ENCODE data around the gene TSPEAR.

TSPEAR gene

DNA sequence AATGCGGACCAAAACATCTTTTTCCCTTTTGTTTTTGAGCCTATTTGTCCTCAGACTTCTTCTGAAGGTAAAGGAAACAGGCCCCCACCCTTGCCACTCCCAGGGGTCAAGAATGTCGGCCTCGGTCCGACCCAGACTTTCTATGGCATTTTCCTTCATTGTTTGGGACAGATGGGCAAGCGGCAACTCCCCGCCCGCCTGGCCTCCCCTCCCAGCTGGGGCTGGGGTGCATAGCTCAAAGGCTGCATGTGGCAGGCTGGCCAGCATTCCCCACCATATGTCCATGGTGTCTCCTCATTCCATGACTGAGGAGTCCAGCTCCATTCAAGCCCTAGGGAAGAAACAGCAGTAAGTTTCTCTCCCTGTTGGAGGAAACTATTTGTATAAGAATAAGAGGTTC, 29.4 kb upstream of the TSPEAR start:
- DNase-seq (ENCODE audit: low spot score) = no peak

DNA sequence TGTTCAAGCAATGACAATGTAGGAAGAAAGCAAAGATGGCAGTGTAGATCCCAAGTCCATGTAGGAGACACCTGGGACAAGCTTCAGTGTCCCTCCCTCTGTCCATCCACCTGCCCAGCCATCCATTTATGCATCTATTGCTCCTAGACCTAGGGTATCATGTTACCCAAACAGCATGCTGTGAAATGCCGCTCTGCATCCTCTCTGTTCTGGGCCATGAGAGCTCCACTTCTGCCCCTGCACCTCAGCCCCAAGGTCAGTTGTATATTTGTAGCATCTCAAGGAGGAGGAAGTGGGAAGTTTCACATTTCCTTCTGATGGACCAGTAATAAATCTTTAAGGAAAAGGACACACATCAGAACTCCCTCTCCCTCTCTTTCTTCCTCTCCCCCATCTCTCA, 27.9 kb upstream of the TSPEAR start:
- DNase-seq (ENCODE audit: low spot score) = no peak

DNA sequence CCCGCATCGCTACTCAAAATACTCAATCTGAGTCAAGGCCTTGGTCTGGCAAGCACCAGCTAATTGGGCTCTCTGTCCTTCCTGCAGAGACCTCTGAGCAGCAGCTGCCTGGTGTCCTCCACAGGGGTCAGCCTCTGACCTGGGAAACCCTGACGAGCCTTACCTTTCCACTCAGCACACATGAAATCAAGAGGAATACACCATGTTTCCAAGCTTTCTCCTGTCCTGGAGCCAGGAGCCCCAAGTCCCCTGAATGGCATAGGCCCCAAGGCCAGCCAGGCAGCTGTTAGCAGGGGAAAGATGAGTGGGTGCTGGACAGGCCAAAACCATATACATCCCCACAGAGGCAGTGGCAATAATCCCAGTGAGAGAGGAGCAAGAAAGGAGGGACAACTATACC, 27.2 kb upstream of the TSPEAR start:
- no peak for DNase-seq (ENCODE audit: low spot score)

DNA sequence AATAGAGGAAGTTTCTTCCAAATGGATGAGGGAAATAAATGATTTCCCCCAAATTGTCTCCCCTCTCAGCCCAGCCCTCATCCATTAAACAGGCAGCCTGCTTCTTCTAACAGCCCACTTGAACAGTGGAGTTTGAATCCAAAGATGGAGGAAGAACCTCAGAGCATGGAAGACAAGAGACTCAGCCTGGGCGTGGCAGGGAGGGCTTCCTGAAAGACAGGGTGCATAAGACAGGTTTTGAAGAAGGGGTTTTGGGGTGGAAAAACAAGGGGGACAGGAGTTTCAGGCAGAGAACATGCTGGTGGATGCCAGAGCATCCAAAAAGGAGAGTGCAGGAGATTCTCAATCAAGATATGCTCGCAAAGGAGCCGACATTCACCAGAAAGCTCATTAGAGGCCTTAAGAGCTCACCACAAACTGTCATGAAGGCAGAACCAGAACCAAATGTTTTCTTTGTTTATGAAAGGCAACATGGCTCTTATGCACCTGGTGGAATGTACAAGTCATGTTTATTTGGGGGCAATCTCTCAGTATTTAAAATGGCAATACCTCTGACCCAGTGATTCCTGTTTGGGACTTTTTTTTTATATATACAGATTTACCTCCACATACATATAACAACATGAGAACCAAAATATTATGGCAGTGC, 26.5 kb upstream of the TSPEAR start:
- no peak for DNase-seq (ENCODE audit: low spot score)

DNA sequence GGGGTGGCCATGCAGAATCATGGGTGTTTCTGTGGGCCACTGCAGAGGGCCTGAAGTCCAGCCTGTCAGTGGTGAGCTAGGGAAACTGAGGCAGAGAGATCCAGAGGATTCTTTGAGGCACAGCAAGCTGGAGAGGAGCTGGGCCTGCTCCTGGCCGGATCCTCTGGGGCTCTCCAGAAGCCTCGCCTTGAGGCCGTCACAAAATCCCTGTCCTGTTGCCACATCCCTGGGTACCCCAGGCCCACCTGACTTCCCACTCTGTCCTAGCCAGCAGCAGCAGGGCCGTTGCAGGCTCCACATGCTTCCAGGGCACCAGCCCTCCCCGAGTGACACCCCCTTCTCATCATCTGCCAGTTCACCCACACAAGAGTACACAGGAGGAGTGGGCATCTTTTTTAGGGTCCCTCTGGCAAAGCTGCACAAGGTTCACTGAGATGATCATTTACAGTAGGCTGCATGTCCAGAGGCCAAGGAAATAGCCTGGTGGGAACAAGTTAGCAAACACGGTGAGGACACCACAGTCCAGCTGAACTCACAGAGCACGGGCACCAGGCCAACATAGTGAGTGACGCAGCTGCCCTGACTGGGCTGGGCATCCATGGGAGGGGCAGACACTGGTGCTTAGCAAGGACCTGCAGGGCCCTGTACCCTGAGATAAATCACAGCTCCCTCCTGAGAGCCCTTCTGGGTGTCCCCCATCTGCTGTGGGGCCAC, 25.1 kb upstream of the TSPEAR start:
- no peak for DNase-seq (ENCODE audit: low spot score)

DNA sequence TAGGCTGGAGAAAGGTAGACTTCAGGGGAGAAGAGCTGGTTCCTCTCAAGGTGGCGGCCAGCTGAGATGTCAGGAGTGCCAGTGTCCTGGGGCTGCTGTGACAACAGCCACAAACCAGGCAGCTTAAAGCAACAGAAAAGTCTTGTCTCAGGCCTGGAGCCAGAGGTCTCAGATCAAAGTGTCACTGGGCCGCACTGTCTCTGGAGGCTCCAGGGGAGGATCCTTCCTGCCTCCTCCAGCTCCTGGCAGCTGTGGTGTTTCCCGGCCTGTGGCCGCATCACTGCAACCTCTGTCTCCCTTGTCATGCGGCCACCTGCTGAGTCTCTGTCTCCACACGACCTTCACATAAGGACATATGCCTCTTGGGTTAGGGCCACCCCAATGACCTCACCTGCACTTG, 24.4 kb upstream of the TSPEAR start:
- no peak for DNase-seq (ENCODE audit: low spot score)

DNA sequence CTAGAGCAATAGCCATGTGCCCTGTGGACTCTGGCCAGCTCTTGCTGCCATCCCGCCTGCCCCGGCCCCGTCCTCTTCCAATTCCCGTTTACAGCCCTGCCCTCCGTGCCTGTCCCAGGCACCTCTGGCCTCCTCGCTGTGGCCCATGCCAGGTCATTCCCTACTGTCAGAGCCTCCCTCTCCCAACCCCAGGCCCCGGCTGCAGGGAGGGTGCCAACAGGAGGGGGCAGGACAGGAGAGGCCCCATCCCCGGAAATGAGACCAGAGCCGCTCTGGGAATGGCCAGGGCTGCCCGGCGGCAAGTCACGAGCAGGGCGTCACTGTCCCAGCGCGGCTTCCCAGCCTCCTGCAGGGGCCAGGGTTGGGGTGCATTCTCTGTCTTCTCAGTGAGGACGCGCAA, 23.5 kb upstream of the TSPEAR start:
- no peak for DNase-seq (ENCODE audit: low spot score)

DNA sequence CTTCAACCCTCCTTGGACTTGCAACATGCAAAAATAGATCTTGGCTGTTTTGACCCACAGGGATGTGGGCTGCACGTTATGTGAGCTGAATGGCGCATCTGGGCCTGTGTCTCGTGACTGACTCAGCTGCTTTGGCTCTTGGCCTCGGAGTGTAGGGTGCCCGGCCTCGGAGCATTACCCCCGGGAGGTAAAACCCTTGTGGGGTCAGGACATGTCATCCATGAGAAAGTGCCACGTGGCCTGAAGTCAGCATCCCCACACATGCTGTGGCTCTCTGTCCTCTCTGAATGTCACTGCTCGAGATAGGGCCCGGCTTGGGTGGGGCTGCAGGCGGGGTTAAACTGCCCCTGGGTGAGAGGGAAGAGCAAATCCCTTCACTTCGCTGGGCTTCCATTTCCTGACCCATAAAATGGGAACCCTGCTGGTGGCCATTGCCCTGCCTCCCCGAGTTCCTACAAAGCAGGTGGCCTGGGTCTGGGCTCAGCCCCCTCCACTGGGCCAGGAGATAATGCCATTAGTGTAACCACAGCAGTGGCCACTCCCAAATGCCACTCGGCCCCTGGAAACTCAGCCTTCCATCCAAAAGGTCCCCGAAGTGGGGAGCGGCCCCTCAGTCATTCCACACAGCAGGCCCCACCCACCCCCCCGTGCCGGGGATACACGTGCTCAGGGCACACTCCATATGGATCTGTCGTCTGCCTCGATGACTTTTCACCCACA, 22.8 kb upstream of the TSPEAR start:
- no peak for DNase-seq (ENCODE audit: low spot score)

DNA sequence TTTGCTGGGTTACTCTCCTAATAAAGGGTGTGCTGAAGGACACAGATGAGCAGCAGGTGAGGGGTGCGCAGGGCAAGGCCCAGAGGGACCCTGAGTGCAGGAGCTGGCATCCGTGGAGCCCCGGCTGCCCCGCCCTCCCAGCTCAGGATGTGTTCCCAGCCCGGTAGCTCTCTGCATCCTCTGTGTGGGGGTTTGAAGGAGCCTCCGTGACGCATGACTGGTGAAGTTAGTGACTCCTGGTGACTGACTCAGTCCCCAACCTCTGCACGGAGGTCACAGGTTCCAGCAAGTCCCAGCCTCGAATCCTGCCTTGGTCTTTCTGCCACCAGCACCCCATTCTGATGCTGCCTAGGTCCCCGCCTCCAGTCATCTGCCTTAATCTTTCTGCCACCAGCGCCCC, 21.6 kb upstream of the TSPEAR start:
- DNase-seq (ENCODE audit: low spot score) = no peak

DNA sequence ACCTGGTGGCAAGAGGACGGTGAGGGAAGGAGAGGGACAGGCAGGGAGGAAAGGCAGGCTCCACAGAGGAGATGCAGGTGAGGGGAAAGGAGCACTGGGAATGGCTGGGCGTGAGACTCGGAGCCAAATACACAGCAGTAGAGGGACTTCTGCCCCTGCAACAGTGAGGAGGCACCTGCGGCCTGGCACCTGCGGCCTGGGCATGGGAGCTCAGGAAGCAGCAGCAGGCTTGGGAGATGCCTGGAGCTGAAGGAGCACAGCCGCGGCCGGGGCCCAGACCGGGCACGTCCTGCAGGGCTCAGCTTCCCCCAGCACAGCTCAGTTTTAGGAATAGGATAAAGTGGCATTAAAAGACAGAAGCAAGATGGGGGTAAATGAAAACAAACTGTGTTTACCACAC, 20.9 kb upstream of the TSPEAR start:
- no peak for DNase-seq (ENCODE audit: low spot score)

DNA sequence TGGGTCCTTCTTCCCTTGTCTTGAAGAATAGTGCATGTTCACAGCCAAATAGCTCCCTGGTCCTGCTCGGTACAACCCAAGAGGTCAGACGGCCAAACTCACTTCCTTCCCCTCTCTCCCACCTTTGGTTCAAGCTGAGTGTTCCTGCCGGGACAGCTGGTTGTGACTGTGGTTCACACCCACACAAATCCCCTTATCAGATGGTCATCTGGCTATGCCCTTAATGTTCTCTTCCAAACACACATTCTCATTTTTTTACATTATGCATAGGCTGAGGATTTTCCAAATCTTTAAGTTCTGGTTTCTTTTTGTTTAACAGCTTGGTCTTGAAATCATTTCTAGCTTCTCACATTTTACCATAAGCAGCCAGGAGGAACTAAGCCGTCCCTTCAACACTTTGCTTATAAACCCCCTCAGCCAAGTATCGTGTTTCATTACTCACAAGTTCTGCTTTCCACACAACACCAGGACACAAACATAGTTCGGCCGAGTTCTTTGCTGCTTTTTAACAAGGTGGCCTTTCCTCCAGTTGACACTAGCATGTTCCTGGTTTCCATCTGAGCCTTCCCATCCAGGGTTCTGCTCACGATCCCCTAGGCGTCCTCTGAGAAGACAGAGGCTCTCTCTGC, 19.7 kb upstream of the TSPEAR start:
- DNase-seq (ENCODE audit: low spot score) = no peak

DNA sequence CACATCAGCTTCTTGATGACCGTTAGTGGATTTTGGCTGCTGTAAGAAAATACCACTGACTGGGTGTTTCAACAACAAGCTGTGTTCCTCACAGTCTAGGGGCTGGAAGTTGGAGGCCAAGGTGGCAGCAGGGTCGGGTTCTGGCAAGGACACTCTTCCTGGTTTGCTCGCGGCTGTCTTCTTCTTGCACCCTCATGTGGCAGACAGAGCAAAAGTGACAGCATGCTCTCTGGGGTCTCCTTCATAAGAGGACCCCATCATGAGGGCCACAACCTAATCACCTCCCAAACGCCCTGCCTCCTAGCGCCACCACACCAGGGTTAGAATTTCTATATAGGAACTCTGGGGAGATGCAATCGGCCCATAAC, 18.6 kb upstream of the TSPEAR start:
- DNase-seq (ENCODE audit: low spot score) = no peak

DNA sequence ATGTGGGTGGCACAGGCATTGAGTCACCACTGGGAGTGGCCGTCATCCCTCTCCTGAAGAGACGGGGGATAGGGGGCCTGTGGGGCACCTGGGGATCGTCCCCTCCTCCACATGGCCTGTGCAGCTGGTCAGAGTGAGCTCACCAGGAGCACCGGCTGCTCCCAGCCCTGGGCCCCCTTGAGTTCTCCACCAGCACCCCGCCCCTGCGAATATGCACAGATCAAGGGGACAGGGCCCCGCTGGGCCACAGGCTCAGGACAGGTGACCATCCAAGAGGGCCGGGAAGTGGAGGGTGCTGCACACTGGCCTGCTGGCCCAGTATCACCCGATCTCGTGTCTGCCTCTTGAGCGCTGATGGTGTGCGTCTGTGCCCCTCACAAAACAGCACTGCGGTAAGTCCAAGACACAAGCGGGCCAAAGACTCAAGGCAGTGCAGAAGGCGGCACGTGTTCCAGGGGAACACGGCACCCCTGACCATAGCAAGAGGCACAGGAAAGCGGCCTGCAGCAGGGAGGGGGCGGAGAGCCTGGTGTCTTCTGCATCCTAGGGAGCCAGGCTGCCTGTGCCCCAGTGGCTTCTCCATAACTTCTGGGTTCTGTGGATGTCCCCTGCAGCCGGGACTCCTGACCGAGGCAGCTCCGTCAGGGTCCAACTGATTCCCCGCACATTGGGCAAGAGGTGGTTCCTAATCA, 18.1 kb upstream of the TSPEAR start:
- no peak for DNase-seq (ENCODE audit: low spot score)

DNA sequence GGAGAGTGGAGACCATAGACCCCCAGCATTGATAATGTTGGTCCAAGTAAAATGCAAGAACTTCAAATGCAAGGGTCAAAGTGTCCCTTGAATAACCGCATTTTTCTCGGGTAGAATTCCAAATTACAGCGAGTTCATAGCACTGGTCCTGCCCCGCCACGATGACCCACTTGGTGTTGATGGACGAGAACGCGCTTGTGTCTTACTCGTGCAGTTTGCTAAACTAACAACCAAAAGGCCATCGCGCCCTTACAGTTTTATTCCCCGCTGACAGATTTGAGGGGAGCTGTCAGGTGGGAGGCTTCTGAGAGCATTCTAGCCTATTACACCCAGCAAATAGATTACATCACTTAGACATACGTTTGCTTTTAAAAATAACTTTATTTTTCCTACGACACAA, 17.3 kb upstream of the TSPEAR start:
- DNase-seq (ENCODE audit: low spot score) = no peak

DNA sequence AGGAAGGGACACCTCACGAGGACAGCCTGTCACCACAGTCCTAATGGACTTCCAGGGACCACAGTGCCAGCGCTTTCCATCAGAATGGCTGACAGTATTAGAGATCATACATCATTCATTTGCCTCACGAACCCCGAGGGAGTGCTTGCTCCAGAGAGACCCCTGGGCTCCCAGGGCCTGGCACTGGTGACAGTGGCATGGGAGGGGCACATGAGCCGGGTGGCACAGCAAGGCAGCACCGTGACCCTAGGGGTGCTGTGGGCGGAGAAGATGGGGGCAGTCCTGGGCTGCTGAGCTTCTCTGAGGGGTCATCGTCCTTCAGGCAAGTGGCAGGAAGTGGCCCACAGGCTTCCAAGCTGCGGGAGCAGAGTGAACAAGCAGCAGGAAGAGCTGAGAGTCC, 16.4 kb upstream of the TSPEAR start:
- no peak for DNase-seq (ENCODE audit: low spot score)

DNA sequence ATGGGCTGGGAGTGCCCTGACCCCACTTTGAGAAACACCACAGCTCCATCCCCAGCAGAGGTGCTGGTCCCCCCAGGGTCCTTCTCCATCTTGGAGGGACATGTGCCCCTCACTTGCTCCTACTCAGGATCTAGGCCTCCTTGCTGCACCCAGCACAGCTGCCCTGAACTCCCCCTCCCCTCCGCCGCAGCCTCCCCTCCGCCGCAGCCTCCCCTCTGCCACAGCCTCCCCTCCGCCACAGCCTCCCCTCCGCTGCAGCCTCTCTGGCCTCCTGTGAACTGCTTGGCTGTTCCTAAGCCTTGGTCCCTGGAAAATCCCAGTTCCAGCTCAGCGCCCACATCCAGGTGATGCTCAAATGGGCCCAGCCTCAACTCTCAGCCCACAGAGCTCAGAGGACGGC, 15.9 kb upstream of the TSPEAR start:
- no peak for DNase-seq (ENCODE audit: low spot score)

DNA sequence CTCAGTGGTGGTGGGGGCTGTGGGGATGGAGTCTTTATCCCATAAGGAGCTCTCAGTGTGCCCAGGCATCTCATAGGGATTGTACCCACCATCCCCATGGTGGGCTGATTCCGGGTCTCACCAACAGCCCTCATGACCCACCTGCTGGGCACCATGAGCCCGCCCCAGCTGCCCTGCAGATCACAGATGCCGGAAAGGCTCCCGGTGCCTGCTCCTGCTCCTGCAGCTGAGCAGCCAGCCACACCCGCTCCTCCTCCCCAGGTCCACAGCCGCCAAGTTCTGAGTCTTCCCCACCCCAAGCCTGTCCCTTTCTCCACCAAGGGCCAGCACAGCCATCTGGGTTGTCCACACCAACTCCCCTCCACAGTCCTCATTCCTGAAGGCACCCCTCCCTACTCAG, 15.5 kb upstream of the TSPEAR start:
- DNase-seq (ENCODE audit: low spot score) = no peak

DNA sequence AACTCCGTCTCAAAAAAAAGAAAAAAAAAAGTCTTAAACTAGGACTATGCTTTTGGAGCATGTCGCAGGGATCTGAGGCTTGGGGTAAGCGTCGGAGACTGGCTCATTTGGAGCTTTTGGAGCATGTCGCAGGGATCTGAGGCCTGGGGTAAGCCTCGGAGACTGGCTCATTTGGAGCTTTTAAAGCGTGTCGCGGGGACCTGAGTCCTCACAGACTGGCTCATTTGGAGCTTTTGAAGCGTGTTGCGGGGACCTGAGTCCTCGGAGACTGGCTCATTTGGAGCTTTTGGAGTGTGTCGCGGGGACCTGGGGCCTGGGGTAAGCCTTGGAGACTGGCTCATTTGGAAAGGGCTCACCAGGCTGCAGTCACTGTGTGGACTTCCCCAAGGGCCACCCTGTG, 13.6 kb upstream of the TSPEAR start:
- no peak for DNase-seq (ENCODE audit: low spot score)

DNA sequence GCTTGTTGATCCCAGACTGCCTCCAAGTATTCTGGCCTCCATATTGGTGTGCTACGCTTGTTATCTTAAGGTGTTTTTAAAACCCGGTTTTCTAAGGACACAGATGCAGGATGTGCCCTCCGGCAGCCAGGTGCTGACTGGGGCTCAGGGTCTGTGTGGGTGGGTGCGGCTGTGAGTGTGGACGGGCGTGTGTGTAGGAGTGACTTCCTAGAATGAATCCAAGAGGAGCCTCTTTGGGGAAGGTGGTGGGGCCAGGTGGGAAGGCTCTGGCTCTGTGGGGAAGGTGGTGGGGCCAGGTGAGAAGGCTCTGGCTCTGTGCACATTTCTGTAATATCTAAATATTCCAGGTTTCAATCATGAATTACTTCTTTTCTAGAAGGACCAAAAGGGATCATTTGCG, 12.8 kb upstream of the TSPEAR start:
- DNase-seq (ENCODE audit: low spot score) = no peak

DNA sequence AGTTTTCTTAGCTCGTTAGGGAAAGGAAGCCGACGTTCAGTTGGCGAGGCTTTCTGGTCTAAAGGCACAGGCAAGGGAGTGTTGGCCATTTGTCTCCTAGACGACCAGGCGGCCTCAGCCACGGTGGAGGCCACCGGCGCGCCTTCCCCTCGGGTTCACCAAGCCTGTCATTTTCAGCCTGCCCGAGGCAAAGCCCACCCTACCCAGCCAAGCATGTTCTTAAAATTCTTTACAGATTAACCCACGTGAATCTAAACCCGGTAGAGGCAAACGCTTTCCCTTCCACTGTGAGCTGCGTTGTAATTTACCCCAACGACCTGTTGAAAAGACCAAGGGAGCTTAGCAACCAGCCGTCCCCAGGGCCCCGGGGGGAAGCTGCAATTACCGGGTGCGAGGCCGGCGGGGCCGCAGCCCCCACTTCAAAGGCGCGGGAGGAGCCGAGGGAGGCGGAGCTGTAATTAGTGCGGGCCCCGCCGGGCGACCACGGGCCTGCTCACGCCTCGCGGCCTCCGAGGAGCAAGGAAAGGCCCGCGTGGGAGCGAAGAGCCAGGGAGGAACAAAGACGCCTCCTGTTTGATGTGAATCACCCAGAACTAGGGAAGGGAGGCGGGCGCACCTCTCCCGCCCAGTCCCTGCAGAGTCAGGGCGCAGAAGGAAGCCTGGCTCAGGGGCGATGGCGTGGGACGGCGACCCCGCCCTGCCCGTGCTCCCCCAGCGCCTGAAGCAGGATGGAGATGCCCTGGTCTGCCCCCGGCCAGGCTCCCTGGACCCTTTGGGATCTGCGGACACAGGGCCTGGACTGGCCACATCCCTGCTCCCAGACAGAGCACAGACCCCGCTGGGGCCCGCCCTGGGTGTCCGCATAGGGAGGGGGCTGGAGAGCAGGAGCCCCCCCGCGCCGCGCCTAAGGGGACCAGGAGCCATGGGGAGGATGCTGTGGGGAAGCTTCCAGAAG, 12.1 kb upstream of the TSPEAR start:
- DNase-seq (ENCODE audit: low spot score) = no peak

DNA sequence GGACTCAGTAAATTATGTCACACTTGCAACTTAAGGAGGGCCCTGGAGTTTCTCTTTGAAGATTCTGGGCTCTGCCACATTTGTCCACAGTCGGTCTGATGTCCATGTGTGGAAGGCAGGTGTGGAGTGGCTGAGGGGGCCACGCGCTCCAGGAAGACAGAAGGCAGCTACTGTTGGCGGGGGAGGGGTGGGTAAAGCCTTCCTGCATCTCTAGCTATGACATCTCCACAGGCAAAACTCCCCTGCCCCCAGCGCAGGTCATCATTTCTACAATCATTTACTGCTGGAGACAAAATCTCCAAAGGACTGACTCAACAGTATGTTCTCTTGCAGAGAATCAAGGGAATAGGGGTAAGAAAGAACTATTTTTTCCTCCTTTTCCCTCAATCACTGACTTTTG, 11.4 kb upstream of the TSPEAR start:
- no peak for DNase-seq (ENCODE audit: low spot score)

Data from AG08395 (cell line).